KG1 (cell line): ENCODE data around the gene WDFY2.
"Not testable (repeated sequence)": the region's sequence is repeated elsewhere in the genome, so short reads cannot be mapped to it uniquely, and the experiment has no call there.

Experiments used
- DNase-seq: peaks from one replicate; lab custom pipeline; 2025; lab: John Stamatoyannopoulos, UW

The WDFY2 gene

GRCh38 chr13:51632591-51633362 is 48.5 kb downstream of the WDFY2 start:
- DNase-seq = no peak

- DNase-seq = no peak
Observed at GRCh38 chr13:51635137-51635878, 51.0 kb downstream of the WDFY2 start.

GRCh38 chr13:51636349-51636890 is 52.2 kb downstream of the WDFY2 start:
- DNase-seq = no peak

- DNase-seq = no peak
Observed at GRCh38 chr13:51637852-51638215, 53.6 kb downstream of the WDFY2 start.

GRCh38 chr13:51638216-51638871 is 54.1 kb downstream of the WDFY2 start:
- DNase-seq = no peak

GRCh38 chr13:51639171-51639570 is 54.9 kb downstream of the WDFY2 start:
- DNase-seq = no peak

GRCh38 chr13:51640696-51641095 is 56.4 kb downstream of the WDFY2 start:
- not testable (repeated sequence) for DNase-seq

GRCh38 chr13:51643105-51643881 is 59.0 kb downstream of the WDFY2 start:
- no peak for DNase-seq

GRCh38 chr13:51643882-51644281 is 59.6 kb downstream of the WDFY2 start:
- DNase-seq = no peak

- no peak for DNase-seq
Observed at GRCh38 chr13:51644654-51645053, 60.4 kb downstream of the WDFY2 start.

- DNase-seq = no peak
Observed at GRCh38 chr13:51645154-51645650, 60.9 kb downstream of the WDFY2 start.

GRCh38 chr13:51645761-51646670 is 61.8 kb downstream of the WDFY2 start:
- no peak for DNase-seq

- no peak for DNase-seq
Observed at GRCh38 chr13:51647067-51647466, 62.8 kb downstream of the WDFY2 start.

- DNase-seq = not testable (repeated sequence)
Observed at GRCh38 chr13:51652193-51652592, 67.9 kb downstream of the WDFY2 start.

- no peak for DNase-seq
Observed at GRCh38 chr13:51659276-51660127, 75.2 kb downstream of the WDFY2 start.

GRCh38 chr13:51660813-51661212 is 76.6 kb downstream of the WDFY2 start:
- DNase-seq = no peak

- DNase-seq = no peak
Observed at GRCh38 chr13:51663973-51664957, 80.0 kb downstream of the WDFY2 start.

- no peak for DNase-seq
Observed at GRCh38 chr13:51665456-51665855, 81.2 kb downstream of the WDFY2 start.
